ENCODE data around the gene ABLIM3.

- TF ChIP-seq CTCF (CRISPR knock-in tag; IDR thresholded peaks at IDR 0.05): no peak
- no peak for TF ChIP-seq HDAC2 (CRISPR knock-in tag; IDR thresholded peaks at IDR 0.05)
- no peak for TF ChIP-seq IKZF5 (CRISPR knock-in tag; IDR thresholded peaks at IDR 0.05)
- no peak for TF ChIP-seq ZNF205 (CRISPR knock-in tag; IDR thresholded peaks at IDR 0.05)
- no peak for TF ChIP-seq ATAD3A (CRISPR knock-in tag; IDR thresholded peaks at IDR 0.05)
These were observed 80.5 kb downstream of the ABLIM3 start for GRCh38 chr5:149221731-149222342.
